Breast epithelium (tissue), 4 donors: ENCODE results near the gene MEOX1. TPM values are rescaled to one million over a fixed set of nuclear protein-coding genes. Genes with fewer than 3 reads are reported as not detected.

Experiments
- DNase-seq, 2 donors: peaks; one replicate each; pipeline ENCODE4 v3.0.0-alpha.2; 2019; ENCODE audit warnings: low spot score in 2 of 2
- H3K27ac ChIP-seq, 2 donors: fragments of 200-600 bp; sonication (generic) in 1 of 2; one replicate each; pipeline ENCODE4 v1.5.1; 2016 to 2019; ENCODE audit warnings: mild to moderate bottlenecking in 1 of 2
- H3K27me3 ChIP-seq, 2 donors: fragments of 200-600 bp; sonication (generic) in 1 of 2; one replicate each; pipeline versions ENCODE4 v1.5.1 to v1.6.0; 2017 to 2019; ENCODE audit warnings: control low read depth in 1 of 2, mild to moderate bottlenecking in 1 of 2
- H3K36me3 ChIP-seq: fragments of 200-600 bp; one replicate; pipeline ENCODE4 v1.5.1; 2019
- H3K4me1 ChIP-seq, 2 donors: fragments of 200-600 bp; sonication (generic); one replicate each; pipeline ENCODE4 v1.5.1; 2016 to 2019; ENCODE audit warnings: control low read depth in 1 of 2
- H3K4me3 ChIP-seq, 3 donors: fragments of 200-600 bp; sonication (generic); 1 replicate in 2 of 3; 2 replicates in 1 of 3; pipeline ENCODE4 v1.5.1; 2016 to 2019; ENCODE audit warnings: mild to moderate bottlenecking in 3 of 3, moderate library complexity in 2 of 3
- H3K9me3 ChIP-seq, 2 donors: fragments of 200-600 bp; sonication (generic) in 1 of 2; one replicate each; pipeline ENCODE4 v1.5.1; 2016 to 2019; ENCODE audit warnings: control low read depth in 1 of 2
- POLR2A ChIP-seq: fragments of 450-650 bp; IDR thresholded peaks from one replicate; pipeline ENCODE4 v1.6.1; 2016; ENCODE audit warnings: antibody characterized with exemption, mild to moderate bottlenecking, moderate library complexity
- POLR2AphosphoS5 ChIP-seq, 3 donors: sonication (generic); formaldehyde crosslinking; IDR thresholded peaks; one replicate each; pipeline ENCODE4 v1.6.1; 2017; ENCODE audit warnings: antibody characterized with exemption in 3 of 3
- intact Hi-C: fragments of 100-400 bp; cut with DNase I; formaldehyde crosslinking; loops from one replicate; pipeline ENCODE4 v1.15.1; 2023; ENCODE audit warnings: low total_unique reads
- total RNA-seq, 3 donors: library from RNA; depleted of rRNA; stranded (reverse); fragments of >200 nt; gene quantifications; one replicate each; pipeline ENCODE4 v1.1.0, GENCODE V29; 2016
- TF ChIP-seq, protein P1 (sequence below), 3 donors: fragments of 450-650 bp; IDR thresholded peaks; one replicate each; pipeline ENCODE4 v1.5.1; 2016 to 2017; ENCODE audit warnings: antibody characterized with exemption in 3 of 3, mild to moderate bottlenecking in 3 of 3, moderate library complexity in 3 of 3

The MEOX1 gene
- total RNA-seq, 3 donors from 2014 or later: 2.6 to 11.0 (median 10.5) TPM

DNA sequence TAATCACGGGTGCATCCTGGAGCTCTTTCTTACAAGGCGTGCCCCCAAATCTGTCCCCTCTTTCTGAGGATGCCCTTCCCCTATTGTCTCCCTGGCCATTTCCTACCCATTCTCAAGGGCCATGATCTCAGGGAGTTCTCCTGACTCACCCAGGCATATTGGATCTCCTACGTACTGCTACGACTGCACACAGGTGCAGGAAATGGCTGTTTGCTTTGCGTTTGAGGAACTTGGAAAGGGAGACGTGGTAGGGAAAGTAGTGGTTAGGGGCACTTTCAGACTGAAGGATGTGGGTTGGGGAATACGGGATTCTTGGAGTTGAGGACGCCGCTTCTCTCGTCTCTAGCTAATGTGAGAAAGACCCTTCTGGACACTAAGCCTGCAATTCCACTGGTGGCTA is 18.7 kb upstream of the MEOX1 start:
- no peak for DNase-seq
- Histone ChIP-seq H3K27ac (no peak overlapping the region), H3K4me3 (no peak overlapping the region), H3K27me3 (no peaks in the 10 kb centered on the region), H3K36me3 (no peaks in the 10 kb centered on the region), H3K4me1 (no peaks in the 10 kb centered on the region), H3K9me3 (no peaks in the 10 kb centered on the region)
- intact Hi-C loops: no loop called here
- TF ChIP-seq, protein P1, sequence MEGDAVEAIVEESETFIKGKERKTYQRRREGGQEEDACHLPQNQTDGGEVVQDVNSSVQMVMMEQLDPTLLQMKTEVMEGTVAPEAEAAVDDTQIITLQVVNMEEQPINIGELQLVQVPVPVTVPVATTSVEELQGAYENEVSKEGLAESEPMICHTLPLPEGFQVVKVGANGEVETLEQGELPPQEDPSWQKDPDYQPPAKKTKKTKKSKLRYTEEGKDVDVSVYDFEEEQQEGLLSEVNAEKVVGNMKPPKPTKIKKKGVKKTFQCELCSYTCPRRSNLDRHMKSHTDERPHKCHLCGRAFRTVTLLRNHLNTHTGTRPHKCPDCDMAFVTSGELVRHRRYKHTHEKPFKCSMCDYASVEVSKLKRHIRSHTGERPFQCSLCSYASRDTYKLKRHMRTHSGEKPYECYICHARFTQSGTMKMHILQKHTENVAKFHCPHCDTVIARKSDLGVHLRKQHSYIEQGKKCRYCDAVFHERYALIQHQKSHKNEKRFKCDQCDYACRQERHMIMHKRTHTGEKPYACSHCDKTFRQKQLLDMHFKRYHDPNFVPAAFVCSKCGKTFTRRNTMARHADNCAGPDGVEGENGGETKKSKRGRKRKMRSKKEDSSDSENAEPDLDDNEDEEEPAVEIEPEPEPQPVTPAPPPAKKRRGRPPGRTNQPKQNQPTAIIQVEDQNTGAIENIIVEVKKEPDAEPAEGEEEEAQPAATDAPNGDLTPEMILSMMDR (IDR thresholded peaks at IDR 0.05): no peak
- TF ChIP-seq POLR2A: no peak
- TF ChIP-seq POLR2AphosphoS5 (IDR thresholded peaks at IDR 0.05): no peak

DNA sequence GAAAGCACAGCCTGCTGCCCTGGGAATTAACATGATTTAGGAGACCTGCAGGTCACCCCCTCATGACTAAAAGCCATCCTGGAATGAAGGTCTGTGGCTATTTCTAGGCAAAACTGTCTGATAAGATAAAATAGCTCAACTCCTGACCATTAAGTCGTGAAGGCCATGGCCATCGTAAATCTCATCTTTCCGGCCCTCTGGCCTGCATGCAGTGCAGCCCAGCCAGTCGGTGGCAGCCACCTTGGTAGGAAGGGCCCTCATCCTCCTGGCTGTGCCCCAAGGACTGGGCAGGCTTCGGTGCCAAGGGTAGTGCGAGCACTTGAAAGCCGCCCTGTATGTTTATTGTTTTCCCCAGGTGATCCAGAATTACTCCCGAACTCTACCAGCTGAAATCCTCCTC is 18.2 kb upstream of the MEOX1 start:
- DNase-seq: no peak
- no peak overlapping the region for H3K4me3 ChIP-seq
- H3K36me3 ChIP-seq: no peaks in the 10 kb centered on the region
- no peaks in the 10 kb centered on the region for H3K9me3 ChIP-seq
- TF ChIP-seq, protein P1 (IDR thresholded peaks at IDR 0.05): no peak
- no peak for TF ChIP-seq POLR2AphosphoS5 (IDR thresholded peaks at IDR 0.05)
- TF ChIP-seq POLR2A: no peak
- intact Hi-C loops: no loop called here
- H3K27me3 ChIP-seq: no peaks in the 10 kb centered on the region
- H3K27ac ChIP-seq: no peak overlapping the region
- H3K4me1 ChIP-seq: no peaks in the 10 kb centered on the region

DNA sequence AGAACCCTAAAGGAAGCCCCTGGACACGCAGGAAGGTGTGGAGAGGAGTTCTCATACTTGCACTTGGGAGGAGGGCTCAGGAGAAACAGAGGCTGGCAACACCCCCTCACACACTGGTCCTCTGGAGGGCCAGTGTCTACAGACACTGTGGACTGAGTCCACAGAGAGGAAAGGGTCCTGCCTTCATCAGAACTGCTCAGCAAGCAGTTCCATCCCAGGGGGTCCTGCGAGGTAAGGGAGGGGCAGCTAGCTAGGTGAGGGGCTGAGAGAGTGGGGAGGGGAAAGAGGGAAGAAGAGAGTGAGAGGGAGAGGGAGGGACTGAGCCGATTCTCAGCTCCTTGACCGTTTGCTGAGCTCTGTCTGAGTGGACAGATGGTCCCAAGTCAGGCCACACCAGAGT is 17.7 kb upstream of the MEOX1 start:
- intact Hi-C loops: no loop called here
- H3K36me3 ChIP-seq: no peaks in the 10 kb centered on the region
- no peak overlapping the region for H3K4me3 ChIP-seq
- no peak overlapping the region for H3K27ac ChIP-seq
- no peak for DNase-seq
- no peaks in the 10 kb centered on the region for H3K9me3 ChIP-seq
- H3K4me1 ChIP-seq: no peaks in the 10 kb centered on the region
- H3K27me3 ChIP-seq: no peaks in the 10 kb centered on the region
- TF ChIP-seq, protein P1 (IDR thresholded peaks at IDR 0.05): no peak
- no peak for TF ChIP-seq POLR2AphosphoS5 (IDR thresholded peaks at IDR 0.05)

DNA sequence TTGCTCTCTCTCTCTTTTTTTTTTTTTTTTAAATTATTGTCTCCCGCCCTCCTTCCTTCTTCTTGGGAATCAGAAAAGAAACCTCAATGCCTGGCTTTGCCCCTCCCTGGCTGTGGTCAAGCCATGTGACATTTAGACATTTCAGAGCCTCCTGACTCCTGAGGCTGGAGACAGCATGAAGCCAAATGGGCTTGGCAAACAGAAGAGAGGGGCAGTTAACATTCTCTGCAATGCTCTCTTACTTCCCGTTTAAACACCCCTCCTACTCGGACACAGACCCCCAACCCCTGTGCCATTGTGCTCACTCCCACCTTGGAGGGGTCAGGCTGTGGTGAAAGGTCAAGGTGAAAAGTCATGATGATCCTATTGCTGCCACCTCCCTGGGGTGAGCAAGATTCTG is 14.7 kb upstream of the MEOX1 start:
- no peak overlapping the region for H3K27ac ChIP-seq
- no peaks in the 10 kb centered on the region for H3K4me1 ChIP-seq
- intact Hi-C loops: no loop called here
- no peaks in the 10 kb centered on the region for H3K9me3 ChIP-seq
- TF ChIP-seq POLR2A (no peak), POLR2AphosphoS5 (IDR thresholded peaks at IDR 0.05) (no peak)
- TF ChIP-seq, protein P1 (IDR thresholded peaks at IDR 0.05): no peak
- no peak overlapping the region for H3K4me3 ChIP-seq
- H3K36me3 ChIP-seq: no peaks in the 10 kb centered on the region
- H3K27me3 ChIP-seq: no peaks in the 10 kb centered on the region
- no peak for DNase-seq

GRCh38 chr17:43674394-43674793 is 12.7 kb upstream of the MEOX1 start:
- Histone ChIP-seq H3K27ac (no peak overlapping the region), H3K27me3 (no peaks in the 10 kb centered on the region), H3K9me3 (no peaks in the 10 kb centered on the region), H3K4me3 (no peak overlapping the region), H3K4me1 (peaks cover 0 to 7% of the 10 kb centered on the region in 2 donors), H3K36me3 (no peaks in the 10 kb centered on the region)
- no peak for DNase-seq
- intact Hi-C loops: no loop called here
- TF ChIP-seq, protein P1 (IDR thresholded peaks at IDR 0.05): no peak
- TF ChIP-seq POLR2AphosphoS5 (IDR thresholded peaks at IDR 0.05) (no peak), POLR2A (no peak)
